Tibial nerve (tissue), 4 donors: ENCODE results near the gene WBP4. TPM values are rescaled to one million over a fixed set of nuclear protein-coding genes. Genes with fewer than 3 reads are reported as not detected.
"Not testable (repeated sequence)": the region's sequence is repeated elsewhere in the genome, so short reads cannot be mapped to it uniquely, and the experiment has no call there.

Experiments
- DNase-seq, 2 donors: peaks; one replicate each; pipeline ENCODE4 v3.0.0-alpha.2; 2019; ENCODE audit warnings: low spot score in 2 of 2
- H3K27ac ChIP-seq, 4 donors: fragments of 200-600 bp; sonication (generic) in 3 of 4; one replicate each; pipeline ENCODE4 v1.5.1; 2017 to 2019; ENCODE audit warnings: mild to moderate bottlenecking in 1 of 4
- H3K27me3 ChIP-seq, 2 donors: fragments of 200-600 bp; sonication (generic) in 1 of 2; one replicate each; pipeline versions ENCODE4 v1.5.1 to v1.6.0; 2017 to 2019
- H3K36me3 ChIP-seq, 3 donors: fragments of 200-600 bp; sonication (generic); one replicate each; pipeline ENCODE4 v1.5.1; 2018 to 2019
- H3K4me1 ChIP-seq, 4 donors: fragments of 200-600 bp; sonication (generic) in 3 of 4; one replicate each; pipeline ENCODE4 v1.5.1; 2017 to 2019
- H3K4me3 ChIP-seq, 4 donors: fragments of 200-600 bp; sonication (generic) in 3 of 4; one replicate each; pipeline ENCODE4 v1.5.1; 2017 to 2019; ENCODE audit warnings: mild to moderate bottlenecking in 1 of 4, moderate library complexity in 1 of 4
- H3K9me3 ChIP-seq, 4 donors: fragments of 200-600 bp; sonication (generic) in 3 of 4; one replicate each; pipeline ENCODE4 v1.5.1; 2017 to 2019
- EP300 ChIP-seq, 2 donors: sonication (generic); formaldehyde crosslinking; IDR thresholded peaks; one replicate each; pipeline ENCODE4 v1.6.1; 2017; ENCODE audit warnings: antibody characterized with exemption in 2 of 2, mild to moderate bottlenecking in 1 of 2
- POLR2A ChIP-seq, 2 donors: fragments of 450-650 bp; IDR thresholded peaks; one replicate each; pipeline ENCODE4 v1.6.1; 2017; ENCODE audit warnings: antibody characterized with exemption in 2 of 2, mild to moderate bottlenecking in 2 of 2, moderate library complexity in 2 of 2
- WGBS, 2 donors: methylation state at CpG; one replicate each; pipeline ENCODE4 v1.1.5; 2018; 5-methylcytosine and 5-hydroxymethylcytosine counted together
- total RNA-seq, 4 donors: library from RNA; depleted of rRNA; stranded (reverse); fragments of >200 nt; gene quantifications; one replicate each; pipeline ENCODE4 v1.1.0, GENCODE V29; 2016
- TF ChIP-seq, protein P1 (sequence below), 5 experiments: fragments of 200-600 bp in 3 of 5; fragments of 450-650 bp in 2 of 5; sonication (generic) in 3 of 5; IDR thresholded peaks; one replicate each; pipeline ENCODE4 v1.5.1; 2016 to 2019; ENCODE audit warnings: antibody characterized with exemption in 5 of 5, mild to moderate bottlenecking in 3 of 5, moderate library complexity in 2 of 5

WBP4 gene
- total RNA-seq, 4 donors from 2014 or later = 10.2 to 27.1 (median 15.5) TPM

DNA sequence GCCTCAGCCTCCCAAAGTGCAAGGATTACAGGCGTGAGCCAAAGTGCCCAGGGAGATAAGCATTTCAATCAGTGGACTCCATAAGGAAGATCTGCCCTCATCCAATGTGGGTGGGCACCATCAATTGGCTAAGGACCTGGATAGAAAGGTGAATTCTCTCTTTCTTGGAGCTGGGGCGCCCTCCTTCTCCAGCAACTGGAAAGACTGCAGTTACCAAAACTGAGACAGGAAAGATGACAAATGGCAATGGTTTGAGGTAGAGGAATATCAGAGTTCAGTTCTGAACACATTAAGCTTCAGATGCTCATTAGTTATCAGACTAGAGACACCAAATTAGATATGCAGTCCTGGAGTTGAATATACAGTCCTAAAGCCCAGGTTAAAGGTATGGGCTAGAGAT, 31.7 kb upstream of the WBP4 start:
- no peak overlapping the region for H3K27ac ChIP-seq
- no peaks in the 10 kb centered on the region for H3K9me3 ChIP-seq
- TF ChIP-seq POLR2A (IDR thresholded peaks at IDR 0.05) (no peak), EP300 (IDR thresholded peaks at IDR 0.05) (no peak)
- TF ChIP-seq, protein P1, sequence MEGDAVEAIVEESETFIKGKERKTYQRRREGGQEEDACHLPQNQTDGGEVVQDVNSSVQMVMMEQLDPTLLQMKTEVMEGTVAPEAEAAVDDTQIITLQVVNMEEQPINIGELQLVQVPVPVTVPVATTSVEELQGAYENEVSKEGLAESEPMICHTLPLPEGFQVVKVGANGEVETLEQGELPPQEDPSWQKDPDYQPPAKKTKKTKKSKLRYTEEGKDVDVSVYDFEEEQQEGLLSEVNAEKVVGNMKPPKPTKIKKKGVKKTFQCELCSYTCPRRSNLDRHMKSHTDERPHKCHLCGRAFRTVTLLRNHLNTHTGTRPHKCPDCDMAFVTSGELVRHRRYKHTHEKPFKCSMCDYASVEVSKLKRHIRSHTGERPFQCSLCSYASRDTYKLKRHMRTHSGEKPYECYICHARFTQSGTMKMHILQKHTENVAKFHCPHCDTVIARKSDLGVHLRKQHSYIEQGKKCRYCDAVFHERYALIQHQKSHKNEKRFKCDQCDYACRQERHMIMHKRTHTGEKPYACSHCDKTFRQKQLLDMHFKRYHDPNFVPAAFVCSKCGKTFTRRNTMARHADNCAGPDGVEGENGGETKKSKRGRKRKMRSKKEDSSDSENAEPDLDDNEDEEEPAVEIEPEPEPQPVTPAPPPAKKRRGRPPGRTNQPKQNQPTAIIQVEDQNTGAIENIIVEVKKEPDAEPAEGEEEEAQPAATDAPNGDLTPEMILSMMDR (IDR thresholded peaks at IDR 0.05) = no peak
- no peaks in the 10 kb centered on the region for H3K27me3 ChIP-seq
- peaks cover 0 to 37% (median 1%) of the 10 kb centered on the region in 4 donors for H3K4me1 ChIP-seq
- no peak overlapping the region for H3K4me3 ChIP-seq
- peaks cover 0 to 6% (median 0%) of the 10 kb centered on the region in 3 donors for H3K36me3 ChIP-seq
- 91 to 94% methylated on average over 2 of the region's 2 CpGs for WGBS, 2 donors
- DNase-seq = no peak

DNA sequence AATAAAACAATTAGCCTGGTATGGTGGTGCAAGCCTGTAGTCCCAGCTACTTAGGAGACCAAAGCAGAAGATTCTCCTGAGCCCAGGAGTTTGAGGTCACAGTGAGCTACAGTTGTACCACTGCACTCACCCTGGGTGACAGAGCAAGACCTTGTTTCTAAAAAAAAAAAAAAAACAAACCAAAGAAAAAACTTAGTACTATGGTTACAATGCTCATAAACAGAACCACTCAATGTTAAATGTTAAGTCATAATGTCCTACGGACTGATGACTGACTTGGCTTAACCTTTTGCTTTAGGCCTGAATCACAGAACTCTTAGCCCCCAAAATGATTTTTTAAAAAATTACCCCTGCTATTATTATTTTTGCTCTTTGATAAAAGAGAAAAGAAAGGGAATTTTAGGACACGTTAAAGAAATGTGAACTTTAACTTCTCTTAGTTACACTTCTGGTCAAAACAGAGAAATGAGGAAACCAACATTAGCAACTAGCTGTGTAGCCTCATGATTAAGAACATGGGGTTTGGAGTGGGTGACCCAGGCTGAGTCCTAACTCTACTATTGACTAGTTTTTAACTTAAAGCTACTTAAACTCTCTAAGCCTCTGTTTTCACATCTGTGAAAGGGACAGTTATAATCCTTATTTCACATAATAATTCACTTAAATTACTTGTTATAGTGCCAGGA, 28.5 kb upstream of the WBP4 start:
- H3K27me3 ChIP-seq = no peaks in the 10 kb centered on the region
- no peaks in the 10 kb centered on the region for H3K9me3 ChIP-seq
- 31 to 33% methylated on average over 2 of the region's 2 CpGs for WGBS, 2 donors
- H3K27ac ChIP-seq = no peak overlapping the region
- TF ChIP-seq, protein P1 (IDR thresholded peaks at IDR 0.05) = no peak
- no peak for TF ChIP-seq POLR2A (IDR thresholded peaks at IDR 0.05)
- TF ChIP-seq EP300 (IDR thresholded peaks at IDR 0.05) = no peak
- no peak for DNase-seq
- H3K36me3 ChIP-seq = no peaks in the 10 kb centered on the region
- peaks cover 0 to 33% (median 1%) of the 10 kb centered on the region in 4 donors for H3K4me1 ChIP-seq
- no peak overlapping the region for H3K4me3 ChIP-seq

DNA sequence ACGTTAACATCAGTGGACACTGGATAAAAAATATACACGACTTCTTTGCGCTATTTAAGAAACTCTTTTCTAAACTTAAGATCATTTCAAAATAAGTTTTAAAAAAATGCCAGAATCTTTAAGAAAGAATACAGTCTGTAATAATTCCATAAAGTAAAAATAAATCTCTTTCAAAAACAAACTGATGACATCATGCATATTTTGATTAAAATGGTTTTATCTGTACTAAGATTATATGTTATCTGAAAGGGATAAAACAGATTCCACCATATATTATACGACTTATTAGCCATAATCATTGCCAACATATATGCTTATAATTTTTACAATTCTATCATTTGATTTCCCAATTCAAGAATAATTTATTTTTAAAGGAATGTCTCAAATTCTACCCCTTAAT, 26.9 kb upstream of the WBP4 start:
- peaks cover 0 to 33% (median 1%) of the 10 kb centered on the region in 4 donors for H3K4me1 ChIP-seq
- peaks cover 0 to 5% (median 0%) of the 10 kb centered on the region in 3 donors for H3K36me3 ChIP-seq
- no peaks in the 10 kb centered on the region for H3K9me3 ChIP-seq
- no peak overlapping the region for H3K27ac ChIP-seq
- TF ChIP-seq EP300 (IDR thresholded peaks at IDR 0.05) (no peak), POLR2A (IDR thresholded peaks at IDR 0.05) (no peak)
- TF ChIP-seq, protein P1 (IDR thresholded peaks at IDR 0.05) = no peak
- 89% methylated on average over 4 of the region's 4 CpGs for WGBS, 2 donors
- H3K27me3 ChIP-seq = no peaks in the 10 kb centered on the region
- H3K4me3 ChIP-seq = no peak overlapping the region
- no peak for DNase-seq

DNA sequence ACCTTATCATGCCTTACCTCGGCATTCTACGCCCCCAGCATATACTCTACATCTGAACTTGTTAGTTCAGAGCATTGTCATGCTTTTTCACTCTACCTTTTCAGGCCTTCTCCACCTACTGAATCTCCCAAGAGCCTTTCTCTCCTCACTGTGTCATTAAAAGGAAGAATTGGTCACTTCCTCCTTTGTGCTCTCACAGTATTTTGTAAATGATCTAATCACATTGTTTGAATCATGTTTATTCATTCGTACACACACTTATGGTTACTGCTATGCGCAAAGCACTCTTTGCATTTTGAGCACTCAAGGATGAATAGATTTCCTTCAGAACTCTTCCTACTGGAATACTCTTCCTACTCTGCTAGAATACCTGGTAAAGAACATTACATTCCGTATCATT, 26.4 kb upstream of the WBP4 start:
- TF ChIP-seq, protein P1 (IDR thresholded peaks at IDR 0.05) = no peak
- TF ChIP-seq POLR2A (IDR thresholded peaks at IDR 0.05) (no peak), EP300 (IDR thresholded peaks at IDR 0.05) (no peak)
- H3K4me1 ChIP-seq = peaks cover 0 to 34% (median 1%) of the 10 kb centered on the region in 4 donors
- H3K36me3 ChIP-seq = peaks cover 0 to 5% (median 0%) of the 10 kb centered on the region in 3 donors
- WGBS, 2 donors = 79 to 90% methylated on average over 5 of the region's 5 CpGs
- no peak overlapping the region for H3K27ac ChIP-seq
- H3K4me3 ChIP-seq = no peak overlapping the region
- no peak for DNase-seq
- H3K9me3 ChIP-seq = no peaks in the 10 kb centered on the region
- H3K27me3 ChIP-seq = no peaks in the 10 kb centered on the region

DNA sequence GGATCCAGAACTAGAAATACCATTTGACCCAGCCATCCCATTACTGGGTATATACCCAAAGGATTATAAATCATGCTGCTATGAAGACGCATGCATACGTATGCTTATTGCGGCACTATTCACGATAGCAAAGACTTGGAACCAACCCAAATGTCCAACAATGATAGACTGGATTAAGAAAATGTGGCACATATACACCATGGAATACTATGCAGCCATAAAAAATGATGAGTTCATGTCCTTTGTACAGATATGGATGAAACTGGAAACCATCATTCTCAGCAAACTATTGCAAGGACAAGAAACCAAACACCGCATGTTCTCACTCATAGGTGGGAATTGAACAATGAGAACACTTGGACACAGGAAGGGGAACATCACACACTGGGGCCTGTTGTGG, 24.8 kb upstream of the WBP4 start:
- H3K27me3 ChIP-seq, H3K27ac ChIP-seq, H3K36me3 ChIP-seq, H3K4me3 ChIP-seq, DNase-seq, H3K9me3 ChIP-seq: not testable (repeated sequence)
- H3K4me1 ChIP-seq = peaks cover 0 to 29% (median 1%) of the 10 kb centered on the region in 4 donors
- 96 to 99% methylated on average over 5 of the region's 5 CpGs for WGBS, 2 donors
